ENCODE data around the gene BLCAP. TPM values are rescaled to one million over a fixed set of nuclear protein-coding genes. Genes with fewer than 3 reads are reported as not detected.

The BLCAP gene
- total RNA-seq, 1 experiment from 2014 or later = 54.3 TPM

- no peak overlapping the region for H3K14ac ChIP-seq (ENCODE audit: insufficient read depth, low read length)
- no peak overlapping the region for H3K4me2 ChIP-seq (ENCODE audit: insufficient read depth, insufficient read length, low read length)
- no peak overlapping the region for H2AK5ac ChIP-seq (ENCODE audit: insufficient read length, low read length)
- no peaks in the 10 kb centered on the region for H3K9me3 ChIP-seq (ENCODE audit: control insufficient read depth, low read depth, low read length)
- no peak overlapping the region for H2BK20ac ChIP-seq (ENCODE audit: low read depth, low read length, poor library complexity, severe bottlenecking)
- H3K23me2 ChIP-seq (ENCODE audit: insufficient read length, low read depth, low read length, poor library complexity, severe bottlenecking) = no peaks in the 10 kb centered on the region
- TF ChIP-seq, protein P1, sequence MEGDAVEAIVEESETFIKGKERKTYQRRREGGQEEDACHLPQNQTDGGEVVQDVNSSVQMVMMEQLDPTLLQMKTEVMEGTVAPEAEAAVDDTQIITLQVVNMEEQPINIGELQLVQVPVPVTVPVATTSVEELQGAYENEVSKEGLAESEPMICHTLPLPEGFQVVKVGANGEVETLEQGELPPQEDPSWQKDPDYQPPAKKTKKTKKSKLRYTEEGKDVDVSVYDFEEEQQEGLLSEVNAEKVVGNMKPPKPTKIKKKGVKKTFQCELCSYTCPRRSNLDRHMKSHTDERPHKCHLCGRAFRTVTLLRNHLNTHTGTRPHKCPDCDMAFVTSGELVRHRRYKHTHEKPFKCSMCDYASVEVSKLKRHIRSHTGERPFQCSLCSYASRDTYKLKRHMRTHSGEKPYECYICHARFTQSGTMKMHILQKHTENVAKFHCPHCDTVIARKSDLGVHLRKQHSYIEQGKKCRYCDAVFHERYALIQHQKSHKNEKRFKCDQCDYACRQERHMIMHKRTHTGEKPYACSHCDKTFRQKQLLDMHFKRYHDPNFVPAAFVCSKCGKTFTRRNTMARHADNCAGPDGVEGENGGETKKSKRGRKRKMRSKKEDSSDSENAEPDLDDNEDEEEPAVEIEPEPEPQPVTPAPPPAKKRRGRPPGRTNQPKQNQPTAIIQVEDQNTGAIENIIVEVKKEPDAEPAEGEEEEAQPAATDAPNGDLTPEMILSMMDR (conservative IDR thresholded peaks at IDR 0.05) = no peak
- Mint-ChIP-seq H3K4me3 (no peak overlapping the region), H3K9me3 (peaks cover 2 to 6% of the 10 kb centered on the region in 2 experiments; a peak in 4 of 5 replicates), H3K27ac (no peak overlapping the region), H3K4me1 (peaks cover 9 to 16% of the 10 kb centered on the region in 2 experiments), H3K36me3 (ENCODE audit: insufficient read depth in 1 of 3, low read depth in 3 of 3) (peaks cover 1 to 7% (median 3%) of the 10 kb centered on the region in 3 experiments; a peak in 5 of 7 replicates), H3K27me3 (ENCODE audit: low read depth) (no peaks in the 10 kb centered on the region; the same call in 1 of the 2 replicates)
- no peak overlapping the region for H2BK12ac ChIP-seq (ENCODE audit: insufficient read length, low read depth, low read length)
- H4K91ac ChIP-seq (ENCODE audit: insufficient read length, low read depth, low read length) = no peak overlapping the region
- WGBS (ENCODE audit: extremely low coverage, insufficient read length, low lambda C conversion rate) = no CpG with 5 or more reads among the region's 1 CpG
- H3K4me1 ChIP-seq (ENCODE audit: insufficient read depth, low read length) = no peaks in the 10 kb centered on the region
- H3K4ac ChIP-seq (ENCODE audit: low read depth, low read length) = no peak overlapping the region
- H3K23ac ChIP-seq (ENCODE audit: insufficient read length, low read depth, low read length) = no peak overlapping the region
- no peak overlapping the region for H2BK5ac ChIP-seq (ENCODE audit: insufficient read length, low read length)
- no peaks in the 10 kb centered on the region for H3K79me1 ChIP-seq (ENCODE audit: insufficient read depth, low read depth, low read length, poor library complexity, severe bottlenecking)
- no peaks in the 10 kb centered on the region for H3K79me2 ChIP-seq (ENCODE audit: insufficient read depth, low read length)
- no peak overlapping the region for H3K27ac ChIP-seq (ENCODE audit: insufficient read length, low read depth, low read length)
- no peak overlapping the region for H4K8ac ChIP-seq (replicated peaks; ENCODE audit: insufficient read length, low read depth, low read length)
- no peak overlapping the region for H2BK120ac ChIP-seq (ENCODE audit: low read depth, low read length, poor library complexity, severe bottlenecking)
- no peak overlapping the region for H3K18ac ChIP-seq (ENCODE audit: insufficient read length, low read depth, low read length)
- H2AFZ ChIP-seq (ENCODE audit: low read length) = no peak overlapping the region
- no peak overlapping the region for H3K56ac ChIP-seq (ENCODE audit: insufficient read length, low read depth, low read length)
- no peak overlapping the region for H4K5ac ChIP-seq (ENCODE audit: insufficient read length, low read depth, low read length)
- no peaks in the 10 kb centered on the region for H3K27me3 ChIP-seq (ENCODE audit: insufficient read depth, low read length)
- no peak overlapping the region for H3T11ph ChIP-seq (ENCODE audit: low read length)
- H4K20me1 ChIP-seq (ENCODE audit: control insufficient read depth, insufficient read depth, insufficient read length) = no peaks in the 10 kb centered on the region
- DNase-seq = no peak
- H3K9ac ChIP-seq (ENCODE audit: extremely low read depth, insufficient read length, low read length) = no peak overlapping the region
- H2BK15ac ChIP-seq (ENCODE audit: low read depth, low read length) = no peak overlapping the region
Observed at GRCh38 chr20:37545516-37545915, 17.8 kb upstream of the BLCAP start.
